ENCODE data around the gene TSPAN33. TPM values are rescaled to one million over a fixed set of nuclear protein-coding genes. Genes with fewer than 3 reads are reported as not detected.

The TSPAN33 gene
- total and polyA plus RNA-seq, 9 of the 15 experiments (the other 6 are each of a cell fraction or from before 2014, with no cell fraction given) = 0.03 to 1.5 (median 0.23) TPM; not detected in 2

DNA sequence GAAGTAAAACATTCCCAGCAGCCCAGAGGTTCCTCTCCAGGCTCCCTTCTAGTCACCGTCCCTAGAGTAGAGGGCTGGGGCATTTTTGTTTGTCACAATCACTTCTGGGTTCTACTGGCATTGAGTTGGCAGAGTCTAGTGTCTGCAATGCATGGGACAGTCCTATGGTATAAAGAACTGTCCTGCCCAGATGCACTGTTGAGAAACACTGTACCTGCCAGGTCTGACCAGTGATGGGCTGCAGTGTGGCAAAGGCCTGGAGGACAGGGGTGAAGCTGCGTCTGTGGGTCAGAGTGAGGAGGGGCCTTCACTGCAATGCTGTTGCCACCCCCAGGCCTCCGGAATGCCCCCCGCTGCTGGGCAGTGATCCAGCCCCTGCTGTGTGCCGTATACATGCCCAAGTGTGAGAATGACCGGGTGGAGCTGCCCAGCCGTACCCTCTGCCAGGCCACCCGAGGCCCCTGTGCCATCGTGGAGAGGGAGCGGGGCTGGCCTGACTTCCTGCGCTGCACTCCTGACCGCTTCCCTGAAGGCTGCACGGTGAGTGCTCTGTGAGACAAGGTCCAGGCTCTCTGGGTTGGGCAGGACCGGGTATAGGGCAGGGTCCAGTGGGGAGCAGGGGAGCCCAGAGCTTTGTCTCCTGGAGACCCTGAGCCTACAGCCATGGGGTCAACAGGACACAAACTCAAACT, 58.7 kb downstream of the TSPAN33 start:
- H3K9ac ChIP-seq (ENCODE audit: insufficient read depth in 1 of 2, low read depth in 2 of 2, low read length in 2 of 2) = 0 out of 4 replicates have a peak overlapping the region, but pooled peaks of 1 of the 2 experiments have one; percentile 30
- H4K20me1 ChIP-seq (replicated peaks; ENCODE audit: control insufficient read depth, insufficient read depth, low read length) = peaks cover 8% of the 10 kb centered on the region; the same call in 1 of the 2 replicates
- ChIA-PET CTCF (ENCODE audit: low intra/inter-chr PET ratio) (no interaction called here), POLR2A (interaction anchor here (0.6 kb wide), 1 partner anchor 57 kb away, joined by 3 read pairs; no protein-coding TSS in a partner anchor)
- in situ Hi-C loops (cut with MboI) (no loop called here), intact Hi-C loops (cut with micrococcal nuclease) (no loop called here)
- no peak overlapping the region for H2AFZ ChIP-seq (ENCODE audit: low read depth, low read length)
- BruUV-seq (replicated peaks) = no TSS peak
- H3K9me3 ChIP-seq (replicated peaks; ENCODE audit: control insufficient read depth, insufficient read depth, low read depth, low read length) = no peaks in the 10 kb centered on the region
- ATAC-seq (0 out of 3 replicates have a peak, but pooled peaks have one; percentile 9), DNase-seq (ENCODE audit: extremely low read depth in 1 of 4, low spot score in 3 of 4) (no peak), FAIRE-seq (no peak)
- H3K79me2 ChIP-seq (ENCODE audit: control insufficient read depth, insufficient read depth, low read length) = no peaks in the 10 kb centered on the region
- H3K4me1 ChIP-seq (replicated peaks in 1 of 2; ENCODE audit: control insufficient read depth in 2 of 2, insufficient read depth in 2 of 2, low read length in 2 of 2) = peaks cover 0 to 9% of the 10 kb centered on the region in 2 experiments; a peak in 1 of 5 replicates
- H3K4me3 ChIP-seq = no peak overlapping the region
- H3K4me2 ChIP-seq (ENCODE audit: insufficient read depth, low read length) = no peak overlapping the region
- no peak overlapping the region for H3K27ac ChIP-seq (ENCODE audit: extremely low read depth, low read depth, low read length)
- no peaks in the 10 kb centered on the region for H3K9me1 ChIP-seq (ENCODE audit: control insufficient read depth, insufficient read depth, low read length)
- WGBS (ENCODE audit: insufficient coverage, low coverage, missing lambda C conversion rate) = 10% methylated on average over 14 of the region's 14 CpGs
- no peaks in the 10 kb centered on the region for H3K36me3 ChIP-seq (ENCODE audit: control insufficient read depth, insufficient read depth, low read length)
- TF ChIP-seq TRIM24 (IDR thresholded peaks at IDR 0.05) = no peak
- no peak for TF ChIP-seq SREBF1 (IDR thresholded peaks at IDR 0.05; ENCODE audit: borderline replicate concordance, low read depth, low read length)
- no peak for TF ChIP-seq ZNF77 (CRISPR knock-in tag; IDR thresholded peaks at IDR 0.05)
- TF ChIP-seq CSDE1 (IDR thresholded peaks at IDR 0.05) = no peak
- TF ChIP-seq MEIS2 (IDR thresholded peaks at IDR 0.05; ENCODE audit: partially characterized antibody) = no peak
- TF ChIP-seq ZNF707 (CRISPR knock-in tag; conservative IDR thresholded peaks at IDR 0.05) = no peak
- no peak for TF ChIP-seq ZNF764 (CRISPR knock-in tag; IDR thresholded peaks at IDR 0.05; ENCODE audit: low read depth)
- no peak for TF ChIP-seq ZNF830 (CRISPR knock-in tag; IDR thresholded peaks at IDR 0.05)
- TF ChIP-seq HMGN3 (IDR thresholded peaks at IDR 0.05; ENCODE audit: borderline replicate concordance, extremely low read depth, insufficient read length, low read depth, low read length) = no peak
- no peak for TF ChIP-seq MTA1 (IDR thresholded peaks at IDR 0.05; ENCODE audit: borderline replicate concordance)
- no peak for TF ChIP-seq GABPB1 (CRISPR knock-in tag; IDR thresholded peaks at IDR 0.05)
- TF ChIP-seq ZNF140 (CRISPR knock-in tag; IDR thresholded peaks at IDR 0.05) = no peak
- TF ChIP-seq ZC3H8 (IDR thresholded peaks at IDR 0.05) = no peak
- H3K27me3 ChIP-seq (ENCODE audit: control insufficient read depth in 2 of 2, insufficient read depth in 2 of 2, low read length in 2 of 2) = peaks cover 64 to 75% of the 10 kb centered on the region in 2 experiments

All from K562 (cell line).